GM12878 (cell line): ENCODE data around the gene LGALS4. TPM values are rescaled to one million over a fixed set of nuclear protein-coding genes. Genes with fewer than 3 reads are reported as not detected.

ENCODE experiments used
- ATAC-seq: fragments of 200-7000 bp; cut with Tn5 transposase; 3 replicates; pipeline ENCODE4 v1.9.1; 2020; ENCODE audit warnings: mild to moderate bottlenecking, moderate library complexity
- BruUV-seq: library from RNA; stranded (reverse); fragments of 400-500 nt; replicated peaks from 2 replicates; lab custom pipeline; 2021; lab: Mats Ljungman, UMichigan
- CTCF ChIA-PET: fragments of 300-600 bp; sonication (Branson Sonifier 250); formaldehyde crosslinking; extraction: SDS; loops from one replicate; lab custom pipeline; 2021; ENCODE audit warnings: inconsistent platforms; lab: Yijun Ruan, JAX
- POLR2A ChIA-PET: fragments of 350-600 bp; formaldehyde crosslinking; extraction: SDS; loops from one replicate; lab custom pipeline; 2021; ENCODE audit warnings: inconsistent platforms; lab: Charles Lee
- RAD21 ChIA-PET: fragments of 300-600 bp; sonication (Branson Sonifier 250); formaldehyde crosslinking; loops from one replicate; lab custom pipeline; 2023; ENCODE audit warnings: antibody characterized with exemption; ENCODE audit not compliant: unreplicated experiment; lab: Charles Lee
- SMC1A ChIA-PET: fragments of 300-600 bp; sonication (Branson Sonifier 250); formaldehyde crosslinking; loops from one replicate; lab custom pipeline; 2023; ENCODE audit not compliant: unreplicated experiment, uncharacterized antibody; lab: Charles Lee
- DNase-seq: peaks from one replicate; pipeline ENCODE4 v3.0.0-alpha.2; 2011; ENCODE audit warnings: low read depth, low spot score
- FAIRE-seq: peaks from 3 replicates; lab custom pipeline; 2011; peaks lifted over from hg19 to GRCh38; lab: Jason Lieb, UNC
- H2AFZ ChIP-seq: 2 replicates; pipeline ENCODE4 v1.6.0; 2011; ENCODE audit warnings: low read depth, low read length, control low read depth; ENCODE audit not compliant: control insufficient read depth
- H3K27ac ChIP-seq: 2 replicates; pipeline ENCODE4 v1.5.1; 2011; ENCODE audit warnings: control low read depth; ENCODE audit not compliant: control insufficient read depth, insufficient read depth
- H3K27me3 ChIP-seq, 2 experiments: replicated peaks in 1 of 2; 2 replicates each; pipeline versions ENCODE4 v1.6.0 to v1.6.1; 2011; ENCODE audit warnings: low read length in 1 of 2; ENCODE audit not compliant: control insufficient read depth in 2 of 2, insufficient read depth in 2 of 2
- H3K36me3 ChIP-seq, 2 experiments: 2 replicates each; pipeline ENCODE4 v1.5.1; 2011; ENCODE audit warnings: low read length in 1 of 2; ENCODE audit not compliant: control insufficient read depth in 2 of 2, insufficient read depth in 2 of 2
- H3K4me1 ChIP-seq: 2 replicates; pipeline ENCODE4 v1.6.1; 2011; ENCODE audit warnings: mild to moderate bottlenecking, low read length, moderate library complexity, mixed read lengths; ENCODE audit not compliant: control insufficient read depth, insufficient read depth
- H3K4me2 ChIP-seq: 2 replicates; pipeline ENCODE4 v1.6.0; 2011; ENCODE audit warnings: control low read depth; ENCODE audit not compliant: control insufficient read depth, insufficient read depth
- H3K4me3 ChIP-seq: fragments of 200-600 bp; sonication (generic); 2 replicates; pipeline ENCODE4 v1.5.1; 2016
- H3K79me2 ChIP-seq: 2 replicates; pipeline ENCODE4 v1.6.0; 2011; ENCODE audit warnings: low read length; ENCODE audit not compliant: control insufficient read depth, insufficient read depth
- H3K9ac ChIP-seq: 2 replicates; pipeline ENCODE4 v1.8.0; 2011; ENCODE audit warnings: low read length, control low read depth, mixed read lengths; ENCODE audit not compliant: control insufficient read depth, insufficient read depth
- H3K9me3 ChIP-seq: replicated peaks from 3 replicates; pipeline ENCODE4 v1.5.1; 2011; ENCODE audit warnings: mild to moderate bottlenecking, low read length; ENCODE audit not compliant: control insufficient read depth, insufficient read depth
- H4K20me1 ChIP-seq: 2 replicates; pipeline ENCODE4 v1.6.0; 2011; ENCODE audit not compliant: control insufficient read depth, insufficient read depth
- BACH1 ChIP-seq: fragments of 450-650 bp; IDR thresholded peaks from 2 replicates; pipeline ENCODE4 v1.6.1; 2017; ENCODE audit warnings: mild to moderate bottlenecking, borderline replicate concordance
- BCL11A ChIP-seq: IDR thresholded peaks from 2 replicates; pipeline ENCODE4 v1.6.1; 2011; ENCODE audit warnings: low read depth, low read length
- FOXM1 ChIP-seq: IDR thresholded peaks from 2 replicates; pipeline ENCODE4 v1.6.1; 2012; ENCODE audit warnings: low read depth, mild to moderate bottlenecking, inconsistent platforms, low read length, moderate library complexity
- IKZF1 ChIP-seq: fragments of 450-650 bp; conservative IDR thresholded peaks from 2 replicates; pipeline ENCODE4 v1.6.1; 2017; ENCODE audit warnings: antibody characterized with exemption, mild to moderate bottlenecking
- MYC ChIP-seq: IDR thresholded peaks from 2 replicates; pipeline ENCODE4 v1.6.1; 2011; ENCODE audit warnings: mild to moderate bottlenecking, low read length, moderate library complexity, inconsistent platforms; ENCODE audit not compliant: insufficient read depth, insufficient replicate concordance, insufficient read length, severe bottlenecking
- SUZ12 ChIP-seq: fragments of 200-600 bp; sonication (generic); IDR thresholded peaks from one replicate; pipeline ENCODE4 v1.6.1; 2018; ENCODE audit warnings: antibody characterized with exemption, mild to moderate bottlenecking; ENCODE audit not compliant: unreplicated experiment
- TCF7 ChIP-seq: IDR thresholded peaks from 2 replicates; pipeline ENCODE4 v1.6.1; 2014; ENCODE audit warnings: antibody characterized with exemption, borderline replicate concordance
- WGBS: methylation state at CpG from one replicate; pipeline ENCODE4 v1.1.6; 2016; ENCODE audit warnings: low lambda C conversion rate; ENCODE audit not compliant: insufficient replicate concordance, insufficient coverage; ENCODE audit errors: missing lambda C conversion rate; 5-methylcytosine and 5-hydroxymethylcytosine counted together
- in situ Hi-C: fragments of 300-500 bp; cut with MboI; formaldehyde crosslinking; loops from 9 replicates; pipeline ENCODE4 v1.14.3; 2018; ENCODE audit warnings: mixed read lengths
- intact Hi-C: fragments of 100-400 bp; cut with micrococcal nuclease; formaldehyde crosslinking; loops from one replicate; pipeline ENCODE4 v1.14.2; 2022; ENCODE audit not compliant: unreplicated experiment
- polyA plus RNA-seq, 11 experiments: library from polyadenylated mRNA; depleted of rRNA in 4 of 11; unstranded in 6 of 11; stranded (reverse) in 5 of 11; fragments of >200 nt; fragmentation: Nextera tagmentation in 4 of 11; fragmentation: Illumina TruSeq in 1 of 11; extraction: Ambion mirVana in 4 of 11; extraction: Trizol in 1 of 11; gene quantifications; 1 replicate in 1 of 11; 2 replicates in 10 of 11; pipeline versions ENCODE4 v1.2.1 to v1.2.3, GENCODE V29; 2011 to 2016; ENCODE audit warnings: inconsistent platforms in 2 of 11, missing spikeins in 2 of 11, low read depth in 1 of 11
- total RNA-seq, 4 experiments: library from RNA; depleted of rRNA in 3 of 4; stranded (reverse); fragments of >200 nt in 3 of 4; fragmentation: Illumina TruSeq in 1 of 4; extraction: Trizol in 1 of 4; gene quantifications; 2 replicates each; pipeline versions ENCODE4 v1.2.1 to v1.2.3, GENCODE V29; 2013 to 2021

LGALS4 gene
- total and polyA plus RNA-seq, 10 of the 15 experiments (the other 5 are each of a cell fraction or from before 2014, with no cell fraction given), result 0.13 to 2.1 (median 0.26) TPM; not detected in 4

DNA sequence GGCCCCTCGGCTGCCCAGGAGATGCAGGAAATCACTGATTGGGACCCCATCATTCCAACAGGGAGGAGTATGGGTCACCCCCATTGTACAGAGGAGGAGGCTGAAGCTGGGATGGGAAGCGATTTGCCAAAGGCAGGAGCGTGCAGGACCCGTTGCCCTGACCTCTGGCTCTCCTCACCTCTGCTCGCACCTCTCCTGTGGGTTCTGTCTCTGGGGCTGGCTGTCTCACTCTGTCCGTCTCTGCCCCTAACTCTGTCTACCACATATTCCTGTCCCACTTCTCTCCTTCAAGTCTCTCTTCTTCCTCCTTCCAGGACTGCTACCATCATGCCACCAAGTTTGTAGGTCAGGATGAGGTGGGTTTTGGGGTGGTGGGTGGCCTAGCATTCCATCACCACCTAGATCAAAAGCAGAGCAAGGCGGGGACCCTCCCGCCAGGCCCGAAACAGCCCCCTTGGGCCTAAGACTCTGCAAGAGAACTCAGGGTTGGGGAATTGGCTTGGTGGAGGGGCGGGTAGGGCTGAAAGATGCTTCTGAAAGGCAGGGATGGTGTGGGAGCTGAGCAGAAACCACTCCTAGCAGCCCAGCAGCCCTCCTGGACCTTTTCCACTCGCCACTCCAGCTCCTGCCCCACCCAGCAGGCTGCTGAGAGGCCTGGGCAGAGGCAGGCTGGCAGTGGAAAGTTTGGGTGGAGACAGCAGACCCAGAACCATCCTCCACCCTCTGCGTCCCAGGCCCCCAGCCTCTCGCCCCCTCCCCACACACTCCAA, 38.4 kb downstream of the LGALS4 start:
- Histone ChIP-seq H3K4me2 (no peak overlapping the region), H3K9me3 (no peaks in the 10 kb centered on the region), H3K36me3 (no peaks in the 10 kb centered on the region), H3K9ac (no peak overlapping the region), H3K4me1 (no peaks in the 10 kb centered on the region), H2AFZ (no peak overlapping the region), H3K79me2 (no peaks in the 10 kb centered on the region), H3K27ac (no peak overlapping the region), H3K4me3 (no peak overlapping the region), H4K20me1 (no peaks in the 10 kb centered on the region), H3K27me3 (no peaks in the 10 kb centered on the region)
- in situ Hi-C loops, result no loop called here
- intact Hi-C loops, result no loop called here
- POLR2A ChIA-PET, result interaction anchor here (0.6 kb wide), 1 partner anchor 92 kb away, joined by 3 read pairs; no protein-coding TSS in a partner anchor
- CTCF ChIA-PET, result no interaction called here
- BruUV-seq, result no TSS peak
- FAIRE-seq, result no peak
- RAD21 ChIA-PET, result no interaction called here
- DNase-seq, result no peak
- TF ChIP-seq MYC (no peak), SUZ12 (no peak), IKZF1 (no peak), BCL11A (no peak), BACH1 (no peak), FOXM1 (no peak), TCF7 (no peak)
- ATAC-seq, result no peak
- 46% methylated on average over 13 of the region's 13 CpGs for WGBS
- SMC1A ChIA-PET, result interaction anchor here (0.6 kb wide), 1 partner anchor 244 kb away, joined by 3 read pairs; no protein-coding TSS in a partner anchor
